VCaP (cell line): ENCODE measurements around the gene LMAN2.
"Not testable (repeated sequence)": the region's sequence is repeated elsewhere in the genome, so short reads cannot be mapped to it uniquely, and the experiment has no call there.

ENCODE experiments used
- H3K27ac ChIP-seq: fragments of 450-650 bp; 2 replicates; pipeline ENCODE4 v1.5.1; 2017
- CTCF ChIP-seq: fragments of 450-650 bp; conservative IDR thresholded peaks from 2 replicates; pipeline ENCODE4 v1.5.1; 2017; ENCODE audit warnings: mild to moderate bottlenecking, moderate library complexity

The LMAN2 gene

GRCh38 chr5:177349762-177350161, 1.7 kb downstream of the LMAN2 start:
- no peak overlapping the region for H3K27ac ChIP-seq
- TF ChIP-seq CTCF: no peak

GRCh38 chr5:177349362-177349647, 2.2 kb downstream of the LMAN2 start:
- H3K27ac ChIP-seq: no peak overlapping the region
- no peak for TF ChIP-seq CTCF

- TF ChIP-seq CTCF: no peak
- H3K27ac ChIP-seq: no peak overlapping the region
These were observed 3.8 kb downstream of the LMAN2 start for GRCh38 chr5:177347699-177348098.

- no peak overlapping the region for H3K27ac ChIP-seq
- TF ChIP-seq CTCF: no peak
These were observed 4.6 kb downstream of the LMAN2 start for GRCh38 chr5:177346820-177347219.

- TF ChIP-seq CTCF: no peak
- peak overlapping the region; percentile 43 for H3K27ac ChIP-seq
These were observed 6.6 kb downstream of the LMAN2 start for GRCh38 chr5:177344891-177345290.

- no peak overlapping the region for H3K27ac ChIP-seq
- TF ChIP-seq CTCF: no peak
These were observed 7.7 kb downstream of the LMAN2 start for GRCh38 chr5:177343777-177344176.

- H3K27ac ChIP-seq: not testable (repeated sequence)
These were observed 8.5 kb downstream of the LMAN2 start for GRCh38 chr5:177343000-177343399.

GRCh38 chr5:177339107-177339638, 12.3 kb downstream of the LMAN2 start:
- no peak for TF ChIP-seq CTCF
- peak overlapping the region; percentile 54 for H3K27ac ChIP-seq
